ENCODE results near the gene PLCXD3. TPM values are rescaled to one million over a fixed set of nuclear protein-coding genes. Genes with fewer than 3 reads are reported as not detected.

The PLCXD3 gene
- total RNA-seq, 1 donor from 2014 or later: 2.6 TPM

GRCh38 chr5:41268894-41269293 lies 241.5 kb downstream of the PLCXD3 start:
- intact Hi-C loops (cut with DNase I): no loop called here
- DNase-seq: no peak
- H3K4me1 ChIP-seq: no peaks in the 10 kb centered on the region
- H3K27me3 ChIP-seq: no peaks in the 10 kb centered on the region
- H3K27ac ChIP-seq: no peak overlapping the region
- no peak overlapping the region for H3K4me3 ChIP-seq
- no peaks in the 10 kb centered on the region for H3K9me3 ChIP-seq
- TF ChIP-seq CTCF (IDR thresholded peaks at IDR 0.05): no peak
- no peaks in the 10 kb centered on the region for H3K36me3 ChIP-seq
- no peak for ATAC-seq

- Histone ChIP-seq H3K27ac (no peak overlapping the region), H3K4me3 (no peak overlapping the region), H3K36me3 (no peaks in the 10 kb centered on the region), H3K9me3 (no peaks in the 10 kb centered on the region), H3K4me1 (no peaks in the 10 kb centered on the region), H3K27me3 (no peaks in the 10 kb centered on the region)
- intact Hi-C loops (cut with DNase I): no loop called here
- TF ChIP-seq CTCF (IDR thresholded peaks at IDR 0.05): no peak
- no peak for DNase-seq
- ATAC-seq: no peak
These were observed 244.0 kb downstream of the PLCXD3 start for GRCh38 chr5:41266377-41266776.

- Histone ChIP-seq H3K27ac (no peak overlapping the region), H3K4me1 (no peaks in the 10 kb centered on the region), H3K9me3 (no peaks in the 10 kb centered on the region), H3K36me3 (no peaks in the 10 kb centered on the region), H3K4me3 (no peak overlapping the region), H3K27me3 (no peaks in the 10 kb centered on the region)
- DNase-seq (no peak), ATAC-seq (peak; percentile 35)
- no peak for TF ChIP-seq CTCF (IDR thresholded peaks at IDR 0.05)
- intact Hi-C loops (cut with DNase I): no loop called here
These were observed 246.4 kb downstream of the PLCXD3 start for GRCh38 chr5:41264019-41264418.

- Histone ChIP-seq H3K36me3 (no peaks in the 10 kb centered on the region), H3K9me3 (no peaks in the 10 kb centered on the region), H3K27ac (no peak overlapping the region), H3K4me1 (no peaks in the 10 kb centered on the region), H3K27me3 (no peaks in the 10 kb centered on the region), H3K4me3 (no peak overlapping the region)
- ATAC-seq (no peak), DNase-seq (no peak)
- intact Hi-C loops (cut with DNase I): no loop called here
- TF ChIP-seq CTCF (IDR thresholded peaks at IDR 0.05): no peak
These were observed 247.1 kb downstream of the PLCXD3 start for GRCh38 chr5:41263335-41263734.

Measured in upper lobe of right lung (tissue), 1 donor.